Activated CD4-positive, alpha-beta memory T cell treated with anti-CD3 and anti-CD28 coated beads for 36 hours (primary cell): ENCODE results near the gene CARTPT. TPM values are rescaled to one million over a fixed set of nuclear protein-coding genes. Genes with fewer than 3 reads are reported as not detected.

ENCODE experiments used
- CTCF ChIA-PET: fragments of 350-600 bp; sonication (Branson Sonifier 250); formaldehyde crosslinking; loops from one replicate; lab custom pipeline; 2021; ENCODE audit warnings: antibody characterized with exemption, inconsistent platforms; lab: Charles Lee
- POLR2A ChIA-PET: fragments of 350-600 bp; sonication (Branson Sonifier 250); formaldehyde crosslinking; loops from one replicate; lab custom pipeline; 2021; ENCODE audit warnings: antibody characterized with exemption; lab: Charles Lee
- DNase-seq: peaks from one replicate; pipeline ENCODE4 v3.0.0-alpha.2; 2020
- H3K27ac Mint-ChIP-seq: one replicate; pipeline ENCODE4 v1.8.0; 2021; ENCODE audit warnings: mixed read lengths
- H3K27me3 Mint-ChIP-seq: one replicate; pipeline ENCODE4 v1.8.0; 2021; ENCODE audit warnings: mixed read lengths
- H3K36me3 Mint-ChIP-seq: one replicate; pipeline ENCODE4 v1.8.0; 2021; ENCODE audit warnings: mixed read lengths
- H3K4me1 Mint-ChIP-seq: one replicate; pipeline ENCODE4 v1.8.0; 2021; ENCODE audit warnings: low read depth, mixed read lengths
- H3K4me3 Mint-ChIP-seq: one replicate; pipeline ENCODE4 v1.8.0; 2021; ENCODE audit warnings: mild to moderate bottlenecking, mixed read lengths
- H3K9me3 Mint-ChIP-seq: one replicate; pipeline ENCODE4 v1.8.0; 2021; ENCODE audit warnings: mixed read lengths
- intact Hi-C: fragments of 100-400 bp; cut with micrococcal nuclease; formaldehyde crosslinking; loops from one replicate; pipeline ENCODE4 v1.15.1; 2023
- total RNA-seq, 2 experiments: library from RNA; stranded (reverse); gene quantifications; one replicate each; pipeline ENCODE4 v1.2.3, GENCODE V29; 2021

Gene CARTPT
- total RNA-seq, result not detected

GRCh38 chr5:71719063-71719964, at the start of gene CARTPT:
CARTPT (plus strand) TSS chr5:71719275; CDS start chr5:71719294, 19 bp downstream.
- Mint-ChIP-seq H3K4me1 (peaks cover 2% of the 10 kb centered on the region), H3K27me3 (peaks cover 44% of the 10 kb centered on the region), H3K9me3 (no peaks in the 10 kb centered on the region), H3K27ac (no peak within 1 kb of the TSS), H3K4me3 (no peak within 1 kb of the TSS), H3K36me3 (no peaks in the 10 kb centered on the region)
- no peak for DNase-seq
- ChIA-PET POLR2A (no interaction called here), CTCF (interaction anchor here (1.2 kb wide), 1 partner anchor 25 kb away, joined by 4 read pairs; no protein-coding TSS in a partner anchor)
- intact Hi-C loops, result no loop called here

DNA sequence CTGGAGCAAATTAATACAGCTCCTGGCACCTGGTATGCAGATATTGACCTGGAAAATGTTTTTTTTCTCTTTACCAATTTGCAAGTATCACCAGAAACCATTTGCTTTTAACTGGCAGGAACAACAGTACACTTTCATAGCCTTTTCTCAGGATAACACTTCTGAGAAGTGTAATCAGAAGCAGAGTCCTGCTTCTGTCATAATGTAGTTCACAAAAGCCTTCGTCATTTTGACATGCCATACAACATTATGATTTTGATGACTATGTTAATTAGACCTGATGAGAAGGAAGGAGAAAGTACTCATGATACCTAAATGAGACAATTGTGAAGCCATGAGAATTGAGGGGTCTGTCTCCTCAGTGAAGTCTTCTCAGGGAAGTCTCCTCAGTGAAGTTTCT, 41.1 kb upstream of the CARTPT start:
- ChIA-PET POLR2A (no interaction called here), CTCF (no interaction called here)
- H3K4me1 Mint-ChIP-seq, result no peaks in the 10 kb centered on the region
- peaks cover 24% of the 10 kb centered on the region for H3K27me3 Mint-ChIP-seq
- H3K27ac Mint-ChIP-seq, result no peak overlapping the region
- H3K4me3 Mint-ChIP-seq, result no peak overlapping the region
- no peaks in the 10 kb centered on the region for H3K36me3 Mint-ChIP-seq
- intact Hi-C loops, result no loop called here
- DNase-seq, result no peak
- no peaks in the 10 kb centered on the region for H3K9me3 Mint-ChIP-seq

GRCh38 chr5:71679714-71680113, 39.4 kb upstream of the CARTPT start:
- Mint-ChIP-seq H3K9me3 (peaks cover 4% of the 10 kb centered on the region), H3K27ac (no peak overlapping the region), H3K4me1 (no peaks in the 10 kb centered on the region), H3K27me3 (peaks cover 28% of the 10 kb centered on the region), H3K36me3 (no peaks in the 10 kb centered on the region), H3K4me3 (no peak overlapping the region)
- no peak for DNase-seq
- POLR2A ChIA-PET, result no interaction called here
- intact Hi-C loops, result no loop called here
- CTCF ChIA-PET, result no interaction called here

DNA sequence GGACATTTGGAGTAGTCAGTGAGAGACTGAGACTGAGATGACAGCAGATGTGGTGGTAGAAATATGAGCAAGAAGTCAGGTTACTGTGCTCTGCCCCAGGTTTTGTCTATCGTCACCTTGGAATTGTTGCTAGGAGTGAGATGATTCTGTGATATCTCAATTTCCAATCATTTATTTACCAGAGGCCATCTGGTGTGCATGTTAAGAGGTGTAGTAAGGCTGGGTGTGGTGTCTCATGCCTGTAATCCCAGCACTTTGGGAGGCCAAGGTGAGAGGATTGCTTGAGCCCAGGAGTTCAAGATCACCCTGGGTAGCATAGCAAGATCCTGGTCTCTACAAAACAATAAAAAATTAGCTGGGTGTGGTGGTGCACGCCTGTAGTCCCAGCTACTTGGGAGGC, 38.6 kb upstream of the CARTPT start:
- no peaks in the 10 kb centered on the region for H3K4me1 Mint-ChIP-seq
- CTCF ChIA-PET, result no interaction called here
- H3K9me3 Mint-ChIP-seq, result peaks cover 7% of the 10 kb centered on the region
- H3K36me3 Mint-ChIP-seq, result no peaks in the 10 kb centered on the region
- DNase-seq, result no peak
- no peak overlapping the region for H3K27ac Mint-ChIP-seq
- H3K4me3 Mint-ChIP-seq, result no peak overlapping the region
- peaks cover 35% of the 10 kb centered on the region for H3K27me3 Mint-ChIP-seq
- POLR2A ChIA-PET, result no interaction called here
- intact Hi-C loops, result no loop called here

DNA sequence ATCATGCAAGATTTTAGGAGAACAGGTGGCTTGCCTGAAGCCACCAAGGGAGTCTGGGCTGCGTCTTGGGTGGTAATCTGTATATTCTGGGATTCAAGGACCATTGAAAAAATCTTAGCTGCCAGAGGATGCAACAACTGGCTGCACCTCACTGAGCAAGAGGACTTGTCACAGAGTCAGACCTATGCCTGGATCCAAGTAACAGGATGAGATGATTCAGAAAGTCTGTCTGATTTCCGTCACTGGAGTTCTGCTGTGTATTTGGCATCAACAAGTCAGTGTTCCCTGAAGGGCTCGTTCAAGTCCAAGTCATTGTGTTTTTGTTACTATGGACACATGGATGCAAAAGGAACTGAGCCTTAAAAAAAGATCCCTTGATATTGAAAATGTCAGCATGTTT, 37.8 kb upstream of the CARTPT start:
- ChIA-PET POLR2A (no interaction called here), CTCF (no interaction called here)
- DNase-seq, result no peak
- intact Hi-C loops, result no loop called here
- Mint-ChIP-seq H3K4me3 (no peak overlapping the region), H3K9me3 (peaks cover 12% of the 10 kb centered on the region), H3K36me3 (peaks cover 2% of the 10 kb centered on the region), H3K4me1 (no peaks in the 10 kb centered on the region), H3K27me3 (peaks cover 41% of the 10 kb centered on the region), H3K27ac (no peak overlapping the region)

GRCh38 chr5:71684309-71684708, 34.8 kb upstream of the CARTPT start:
- intact Hi-C loops, result no loop called here
- ChIA-PET CTCF (interaction anchor here (0.7 kb wide), 1 partner anchor 191 kb away, joined by 3 read pairs; no protein-coding TSS in a partner anchor), POLR2A (no interaction called here)
- Mint-ChIP-seq H3K27me3 (peaks cover 40% of the 10 kb centered on the region), H3K4me3 (no peak overlapping the region), H3K9me3 (peaks cover 12% of the 10 kb centered on the region), H3K4me1 (no peaks in the 10 kb centered on the region), H3K36me3 (peaks cover 2% of the 10 kb centered on the region), H3K27ac (no peak overlapping the region)
- DNase-seq, result no peak

DNA sequence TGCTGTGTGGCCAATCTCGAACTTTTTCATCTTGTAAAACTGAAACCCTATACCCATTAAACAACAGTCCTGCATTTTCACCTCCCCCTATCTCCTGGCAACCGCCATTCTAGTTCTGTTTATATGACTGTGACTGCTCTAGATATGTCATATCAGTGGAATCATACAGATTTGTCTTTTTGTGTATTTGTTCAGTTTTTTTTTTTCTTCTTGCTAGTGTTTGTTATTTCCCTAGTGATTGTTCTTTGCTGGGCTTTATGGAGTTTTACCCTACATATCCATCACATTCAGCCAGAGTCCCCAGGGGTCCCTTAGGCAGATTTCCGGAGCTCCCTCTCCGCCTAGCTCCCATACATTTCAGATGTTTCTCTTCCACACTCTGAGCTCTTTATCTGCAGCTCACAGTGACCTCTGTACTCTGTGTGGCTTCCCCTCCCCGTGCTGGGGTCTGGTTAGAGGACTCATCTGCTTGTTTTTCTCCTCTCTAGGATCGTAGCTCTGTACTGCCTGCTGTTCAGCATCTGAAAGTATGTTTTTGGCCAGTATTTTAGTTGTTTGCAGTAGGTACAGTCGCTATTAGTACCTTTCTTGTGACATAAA, 25.1 kb upstream of the CARTPT start:
- Mint-ChIP-seq H3K4me3 (no peak overlapping the region), H3K9me3 (no peaks in the 10 kb centered on the region), H3K4me1 (peaks cover 7% of the 10 kb centered on the region), H3K36me3 (no peaks in the 10 kb centered on the region), H3K27me3 (peaks cover 5% of the 10 kb centered on the region), H3K27ac (no peak overlapping the region)
- intact Hi-C loops, result no loop called here
- no peak for DNase-seq
- CTCF ChIA-PET, result interaction anchor here (1.1 kb wide), 1 partner anchor 25 kb away, joined by 4 read pairs; the partner anchor contains the start of gene CARTPT
- POLR2A ChIA-PET, result no interaction called here

GRCh38 chr5:71695071-71695470, 24.0 kb upstream of the CARTPT start:
- H3K9me3 Mint-ChIP-seq, result no peaks in the 10 kb centered on the region
- H3K36me3 Mint-ChIP-seq, result no peaks in the 10 kb centered on the region
- H3K27me3 Mint-ChIP-seq, result peaks cover 3% of the 10 kb centered on the region
- ChIA-PET POLR2A (no interaction called here), CTCF (interaction anchor here (0.7 to 1.1 kb wide), 2 partner anchors 33 to 55 kb away, joined by 3 read pairs; no protein-coding TSS in a partner anchor)
- no peak overlapping the region for H3K4me3 Mint-ChIP-seq
- intact Hi-C loops, result no loop called here
- no peak overlapping the region for H3K27ac Mint-ChIP-seq
- H3K4me1 Mint-ChIP-seq, result peaks cover 7% of the 10 kb centered on the region
- DNase-seq, result no peak

- ChIA-PET POLR2A (no interaction called here), CTCF (interaction anchor here (0.7 to 1.1 kb wide), 2 partner anchors 34 to 56 kb away, joined by 3 read pairs; no protein-coding TSS in a partner anchor)
- Mint-ChIP-seq H3K4me3 (no peak overlapping the region), H3K4me1 (peaks cover 7% of the 10 kb centered on the region), H3K9me3 (no peaks in the 10 kb centered on the region), H3K36me3 (no peaks in the 10 kb centered on the region), H3K27ac (no peak overlapping the region), H3K27me3 (peaks cover 3% of the 10 kb centered on the region)
- intact Hi-C loops, result no loop called here
- no peak for DNase-seq
These were observed 23.5 kb upstream of the CARTPT start for GRCh38 chr5:71695595-71695994.

DNA sequence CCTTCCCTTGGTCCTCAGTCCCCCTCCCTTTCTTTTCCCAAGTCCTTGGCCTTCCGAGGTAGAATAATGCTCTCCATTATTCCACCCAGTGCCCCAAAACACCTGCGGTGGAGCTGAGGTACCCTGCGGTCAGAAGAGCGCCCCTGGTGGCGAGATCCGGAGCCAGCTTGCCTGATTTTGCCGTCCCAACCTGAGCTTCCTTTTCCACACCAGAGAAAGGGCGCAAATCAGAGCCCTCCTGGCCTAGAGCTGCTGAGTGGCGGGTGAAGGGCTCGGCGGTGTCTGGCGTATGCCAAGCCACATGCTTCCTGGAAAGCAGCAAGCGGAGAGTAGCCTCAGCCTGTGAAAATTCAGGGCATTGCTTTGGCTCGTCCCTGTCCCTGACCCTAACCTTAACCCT, 21.1 kb upstream of the CARTPT start:
- Mint-ChIP-seq H3K27me3 (peaks cover 6% of the 10 kb centered on the region), H3K4me1 (peaks cover 9% of the 10 kb centered on the region), H3K36me3 (no peaks in the 10 kb centered on the region), H3K27ac (no peak overlapping the region), H3K9me3 (no peaks in the 10 kb centered on the region), H3K4me3 (no peak overlapping the region)
- ChIA-PET POLR2A (no interaction called here), CTCF (interaction anchor here (1.0 to 1.4 kb wide), 4 partner anchors 29 to 202 kb away, joined by 3 to 4 read pairs (median 3); no protein-coding TSS in a partner anchor)
- intact Hi-C loops, result no loop called here
- DNase-seq, result no peak

GRCh38 chr5:71699233-71699632, 19.8 kb upstream of the CARTPT start:
- CTCF ChIA-PET, result interaction anchor here (0.6 to 1.3 kb wide), 2 partner anchors 76 to 169 kb away, joined by 3 read pairs; no protein-coding TSS in a partner anchor
- no peaks in the 10 kb centered on the region for H3K36me3 Mint-ChIP-seq
- no peak overlapping the region for H3K27ac Mint-ChIP-seq

DNA sequence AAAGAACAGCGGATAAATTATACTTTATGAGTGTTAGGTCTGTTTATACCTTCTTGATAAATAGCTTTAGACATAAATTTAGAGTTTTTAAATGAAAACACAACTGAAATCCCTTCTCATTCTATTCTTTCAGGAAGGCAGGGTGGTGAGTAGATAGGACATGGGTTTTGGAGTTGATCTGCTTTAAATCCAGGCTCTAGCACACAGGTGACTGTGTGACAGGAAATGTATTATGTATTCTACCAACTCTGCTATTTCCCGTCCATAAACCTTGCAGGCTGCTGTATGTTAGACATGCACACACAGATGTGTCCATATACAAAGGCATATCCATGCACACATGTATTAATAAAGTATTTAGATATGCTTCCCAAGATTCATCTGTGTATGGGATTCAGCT, 19.3 kb upstream of the CARTPT start:
- no peaks in the 10 kb centered on the region for H3K9me3 Mint-ChIP-seq
- no peak overlapping the region for H3K27ac Mint-ChIP-seq
- H3K4me1 Mint-ChIP-seq, result peaks cover 9% of the 10 kb centered on the region
- peaks cover 7% of the 10 kb centered on the region for H3K27me3 Mint-ChIP-seq
- ChIA-PET CTCF (no interaction called here), POLR2A (no interaction called here)
- no peak for DNase-seq
- H3K36me3 Mint-ChIP-seq, result no peaks in the 10 kb centered on the region
- no peak overlapping the region for H3K4me3 Mint-ChIP-seq
- intact Hi-C loops, result no loop called here

More at GRCh38 chr5:71699233-71699632, 19.8 kb upstream of the CARTPT start:
- peaks cover 7% of the 10 kb centered on the region for H3K27me3 Mint-ChIP-seq
- H3K9me3 Mint-ChIP-seq, result no peaks in the 10 kb centered on the region
- DNase-seq, result no peak
- intact Hi-C loops, result no loop called here
- POLR2A ChIA-PET, result no interaction called here
- H3K4me1 Mint-ChIP-seq, result peaks cover 9% of the 10 kb centered on the region
- H3K4me3 Mint-ChIP-seq, result no peak overlapping the region
